ENCODE measurements around the gene VPS72. TPM values are rescaled to one million over a fixed set of nuclear protein-coding genes. Genes with fewer than 3 reads are reported as not detected.

VPS72 gene
- total and polyA plus RNA-seq, 12 donors: 24.8 to 47.2 (median 38.8) TPM

DNA sequence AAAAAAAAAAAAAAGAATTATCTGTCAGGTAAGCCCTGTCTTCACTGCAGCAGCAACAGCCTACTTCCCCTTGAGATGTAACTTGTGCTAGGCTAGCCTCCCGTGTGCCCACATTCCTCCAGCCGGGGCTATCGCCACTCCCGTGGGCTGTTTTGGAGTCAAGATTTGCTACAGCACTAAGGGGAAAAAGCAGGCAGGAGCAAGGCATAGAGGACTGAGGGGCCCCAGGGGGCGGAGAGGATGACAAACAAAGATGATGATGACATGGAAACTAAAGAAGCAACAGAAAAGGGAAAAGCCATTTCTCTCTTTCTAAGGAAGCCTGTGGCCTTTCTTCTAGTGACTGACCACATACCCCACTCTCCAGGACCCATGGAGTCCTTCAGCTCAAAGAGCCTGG is 31.7 kb downstream of the VPS72 start:
- H3K4me3 ChIP-seq: peak overlapping the region in 2 of 10 donors; percentile 8 to 58
- H3K9me3 ChIP-seq: no peaks in the 10 kb centered on the region
- H3K36me3 ChIP-seq: peaks cover 0 to 72% (median 21%) of the 10 kb centered on the region in 9 donors
- peaks cover 0 to 58% (median 9%) of the 10 kb centered on the region in 9 donors for H3K4me1 ChIP-seq
- ATAC-seq (no peak), DNase-seq (no peak)
- TF ChIP-seq, protein P1, sequence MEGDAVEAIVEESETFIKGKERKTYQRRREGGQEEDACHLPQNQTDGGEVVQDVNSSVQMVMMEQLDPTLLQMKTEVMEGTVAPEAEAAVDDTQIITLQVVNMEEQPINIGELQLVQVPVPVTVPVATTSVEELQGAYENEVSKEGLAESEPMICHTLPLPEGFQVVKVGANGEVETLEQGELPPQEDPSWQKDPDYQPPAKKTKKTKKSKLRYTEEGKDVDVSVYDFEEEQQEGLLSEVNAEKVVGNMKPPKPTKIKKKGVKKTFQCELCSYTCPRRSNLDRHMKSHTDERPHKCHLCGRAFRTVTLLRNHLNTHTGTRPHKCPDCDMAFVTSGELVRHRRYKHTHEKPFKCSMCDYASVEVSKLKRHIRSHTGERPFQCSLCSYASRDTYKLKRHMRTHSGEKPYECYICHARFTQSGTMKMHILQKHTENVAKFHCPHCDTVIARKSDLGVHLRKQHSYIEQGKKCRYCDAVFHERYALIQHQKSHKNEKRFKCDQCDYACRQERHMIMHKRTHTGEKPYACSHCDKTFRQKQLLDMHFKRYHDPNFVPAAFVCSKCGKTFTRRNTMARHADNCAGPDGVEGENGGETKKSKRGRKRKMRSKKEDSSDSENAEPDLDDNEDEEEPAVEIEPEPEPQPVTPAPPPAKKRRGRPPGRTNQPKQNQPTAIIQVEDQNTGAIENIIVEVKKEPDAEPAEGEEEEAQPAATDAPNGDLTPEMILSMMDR (IDR thresholded peaks at IDR 0.05): no peak
- WGBS, 2 donors: 79 to 80% methylated on average over 5 of the region's 5 CpGs
- intact Hi-C loops (cut with DNase I): loop anchor here in 5 of 10 donors (5.0 to 10.0 kb wide), 5 partner anchors 56 to 136 kb away; no protein-coding TSS in a partner anchor
- no peaks in the 10 kb centered on the region for H3K27me3 ChIP-seq
- peak overlapping the region in 4 of 10 donors; percentile 15 to 90 (median 21) for H3K27ac ChIP-seq

DNA sequence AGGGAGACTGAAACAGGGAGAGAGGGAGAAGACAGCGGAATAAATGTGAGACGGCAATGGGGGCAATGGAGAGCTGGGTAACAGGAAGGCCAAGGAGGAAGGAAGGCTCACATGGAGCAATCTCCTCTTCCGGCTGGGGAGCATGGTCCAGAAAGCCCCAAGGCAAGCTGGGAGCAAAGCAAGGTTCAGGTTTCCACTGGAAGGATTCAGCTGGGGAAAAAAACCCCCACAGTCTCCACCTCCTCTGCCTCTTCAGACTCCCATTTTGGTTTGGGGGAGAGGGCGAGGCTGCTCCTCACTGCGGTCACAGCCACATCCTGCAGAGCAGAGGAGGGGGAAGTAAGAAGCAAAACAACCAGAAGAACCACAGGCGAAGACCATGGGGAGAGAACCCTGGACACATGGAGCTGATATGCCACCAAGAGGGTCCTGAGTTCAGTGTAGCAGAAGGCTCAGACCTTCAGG is 32.9 kb downstream of the VPS72 start:
- TF ChIP-seq, protein P1 (IDR thresholded peaks at IDR 0.05): no peak
- peak overlapping the region in 4 of 10 donors; percentile 13 to 90 (median 55) for H3K27ac ChIP-seq
- H3K27me3 ChIP-seq: no peaks in the 10 kb centered on the region
- no peak for DNase-seq
- peak overlapping the region in 7 of 10 donors; percentile 8 to 58 (median 32) for H3K4me3 ChIP-seq
- no peaks in the 10 kb centered on the region for H3K9me3 ChIP-seq
- peaks cover 0 to 51% (median 5%) of the 10 kb centered on the region in 9 donors for H3K4me1 ChIP-seq
- ATAC-seq: peak; percentile 19 to 54 (median 34)
- intact Hi-C loops (cut with DNase I): loop anchor here in 8 of 10 donors (2.0 to 10.0 kb wide), 9 partner anchors 52 to 135 kb away; no protein-coding TSS in a partner anchor
- H3K36me3 ChIP-seq: peaks cover 0 to 66% (median 21%) of the 10 kb centered on the region in 9 donors
- 82 to 86% methylated on average over 6 of the region's 6 CpGs for WGBS, 2 donors

DNA sequence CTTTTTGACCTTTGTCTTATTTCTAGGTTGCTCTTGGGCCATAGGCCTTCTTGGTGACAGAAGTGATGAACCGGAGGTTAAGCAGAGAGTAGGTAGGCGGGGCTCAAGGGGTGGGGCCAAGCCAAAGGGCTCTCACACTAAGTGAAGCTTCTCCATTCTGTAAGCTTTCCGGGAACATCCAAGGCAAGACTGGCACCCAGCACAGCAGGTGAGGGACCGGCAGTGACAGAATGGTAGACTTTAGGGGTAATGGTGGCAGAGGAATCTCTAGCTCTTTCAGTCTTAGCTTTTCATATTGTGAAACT is 33.5 kb downstream of the VPS72 start, which contains the start of gene TNFAIP8L2:
TNFAIP8L2 (plus strand) TSS at position 135 of the 305 bp plus-strand sequence. CDS start 2,049 bp downstream, outside the sequence.
- intact Hi-C loops (cut with DNase I): loop anchor here in 9 of 10 donors (1.0 to 10.0 kb wide), 10 partner anchors 52 to 134 kb away; no protein-coding TSS in a partner anchor
- Histone ChIP-seq H3K27me3 (no peaks in the 10 kb centered on the region), H3K9me3 (no peaks in the 10 kb centered on the region), H3K4me3 (peak within 1 kb of the TSS in 7 of 10 donors; percentile 8 to 58 (median 32)), H3K4me1 (peaks cover 0 to 45% (median 5%) of the 10 kb centered on the region in 9 donors), H3K27ac (peak within 1 kb of the TSS in 5 of 10 donors; percentile 13 to 90 (median 48)), H3K36me3 (peaks cover 0 to 60% (median 21%) of the 10 kb centered on the region in 9 donors)
- TF ChIP-seq, protein P1 (IDR thresholded peaks at IDR 0.05): no peak
- WGBS, 2 donors: 71 to 75% methylated on average over 4 of the region's 4 CpGs
- ATAC-seq (peak; percentile 39 to 71 (median 58)), DNase-seq (peak in 1 of 2 donors; percentile 53)

DNA sequence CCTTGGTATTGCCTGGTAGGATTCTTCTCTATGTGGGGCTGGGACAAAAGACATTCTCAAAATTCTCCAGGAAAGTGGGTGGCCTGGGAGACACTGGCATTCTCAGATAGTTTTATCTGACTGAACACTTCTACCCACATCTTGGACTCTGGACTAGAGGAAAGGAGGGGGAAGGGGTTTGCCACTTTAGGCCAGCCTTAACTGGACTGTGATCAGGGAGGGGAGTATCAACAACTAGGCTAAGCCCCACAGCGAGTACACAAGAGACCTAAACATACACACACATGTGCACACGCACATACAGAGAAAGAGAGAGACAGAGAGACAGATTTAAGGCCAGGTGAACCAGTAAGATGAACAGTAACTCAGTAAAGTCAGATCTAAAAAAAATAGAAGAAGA is 42.3 kb downstream of the VPS72 start:
- Histone ChIP-seq H3K27ac (peak overlapping the region in 8 of 10 donors; percentile 74 to 96 (median 90)), H3K4me3 (peak overlapping the region in 1 of 10 donors; percentile 100), H3K27me3 (peaks cover 0 to 15% (median 0%) of the 10 kb centered on the region in 7 donors), H3K4me1 (peaks cover 18 to 47% (median 38%) of the 10 kb centered on the region in 9 donors), H3K36me3 (peaks cover 0 to 6% (median 0%) of the 10 kb centered on the region in 9 donors), H3K9me3 (no peaks in the 10 kb centered on the region)
- TF ChIP-seq, protein P1 (IDR thresholded peaks at IDR 0.05): no peak
- WGBS, 2 donors: 94 to 95% methylated on average over 2 of the region's 2 CpGs
- intact Hi-C loops (cut with DNase I): loop anchor here in 2 of 10 donors (5.0 kb wide), 3 partner anchors 75 to 125 kb away; partner anchors contain the start of gene GABPB2 (in 1 of the 2)
- ATAC-seq: no peak
- DNase-seq: no peak

All from heart right ventricle (tissue), 16 donors.